Activated CD8-positive, alpha-beta T cell treated with anti-CD3 and anti-CD28 coated beads, Interleukin-2, amount 10 ng/mL, durations not matched to agents 7 days and 5 days (primary cell): ENCODE results near the gene BCAS1. TPM values are rescaled to one million over a fixed set of nuclear protein-coding genes. Genes with fewer than 3 reads are reported as not detected.

Experiments used
- ATAC-seq: fragments of 150-1000 bp; cut with Tn5 transposase; one replicate; pipeline ENCODE4 v1.10.0; 2021; ENCODE audit warnings: moderate library complexity
- CTCF ChIA-PET: fragments of 350-600 bp; sonication (Branson Sonifier 250); formaldehyde crosslinking; loops from one replicate; lab custom pipeline; 2021; ENCODE audit warnings: antibody characterized with exemption; lab: Charles Lee
- POLR2A ChIA-PET: fragments of 350-600 bp; sonication (Branson Sonifier 250); formaldehyde crosslinking; loops from one replicate; lab custom pipeline; 2021; ENCODE audit warnings: antibody characterized with exemption; lab: Charles Lee
- DNase-seq: peaks from one replicate; pipeline ENCODE4 v3.0.0-alpha.2; 2020
- H3K27ac Mint-ChIP-seq: one replicate; pipeline ENCODE4 v1.8.0; 2021; ENCODE audit warnings: mild to moderate bottlenecking, mixed read lengths
- H3K27me3 Mint-ChIP-seq: one replicate; pipeline ENCODE4 v1.8.0; 2021; ENCODE audit warnings: low read depth, mixed read lengths
- H3K36me3 Mint-ChIP-seq: one replicate; pipeline ENCODE4 v1.8.0; 2021; ENCODE audit warnings: low read depth, mixed read lengths
- H3K4me1 Mint-ChIP-seq: one replicate; pipeline ENCODE4 v1.8.0; 2021; ENCODE audit warnings: low read depth, mixed read lengths
- H3K4me3 Mint-ChIP-seq: one replicate; pipeline ENCODE4 v1.8.0; 2021; ENCODE audit warnings: mild to moderate bottlenecking, mixed read lengths
- H3K9me3 Mint-ChIP-seq: one replicate; pipeline ENCODE4 v1.8.0; 2022; ENCODE audit warnings: mixed read lengths; ENCODE audit not compliant: insufficient read depth
- total RNA-seq, 2 experiments: library from RNA; stranded (reverse); gene quantifications; one replicate each; pipeline ENCODE4 v1.2.3, GENCODE V29; 2021

The BCAS1 gene
- total RNA-seq, 2 experiments from 2014 or later, result not detected

- H3K4me1 Mint-ChIP-seq, result peaks cover 54% of the 10 kb centered on the region
- no peak overlapping the region for H3K27ac Mint-ChIP-seq
- DNase-seq (no peak), ATAC-seq (no peak)
- H3K27me3 Mint-ChIP-seq, result no peaks in the 10 kb centered on the region
- H3K4me3 Mint-ChIP-seq, result no peak overlapping the region
- H3K9me3 Mint-ChIP-seq, result no peaks in the 10 kb centered on the region
- H3K36me3 Mint-ChIP-seq, result peaks cover 4% of the 10 kb centered on the region
- POLR2A ChIA-PET, result no interaction called here
- CTCF ChIA-PET, result interaction anchor here (1.3 to 4.1 kb wide), 2 partner anchors 10 to 21 kb away, joined by 3 to 18 read pairs; no protein-coding TSS in a partner anchor
These were observed 165.2 kb downstream of the BCAS1 start for GRCh38 chr20:53905019-53905819.

DNA sequence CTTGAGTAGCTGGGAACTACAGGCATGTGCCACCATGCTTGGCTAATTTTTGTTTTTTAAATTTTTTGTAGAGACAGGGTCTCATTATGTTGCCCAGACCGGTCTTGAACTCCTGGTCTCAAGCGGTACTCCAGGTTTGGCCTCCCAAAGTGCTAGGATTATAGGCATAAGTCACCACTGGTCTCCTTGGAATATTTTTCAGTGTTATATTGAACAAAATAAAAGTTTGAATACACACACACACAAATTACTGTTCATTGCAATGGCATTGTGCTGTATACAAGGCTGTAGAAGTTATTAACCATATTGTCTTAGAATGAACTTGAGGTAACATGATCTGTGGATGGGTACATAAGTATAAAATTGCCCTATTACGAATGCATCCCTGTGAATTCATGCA lies 166.1 kb downstream of the BCAS1 start:
- Mint-ChIP-seq H3K36me3 (peaks cover 4% of the 10 kb centered on the region), H3K4me1 (peaks cover 63% of the 10 kb centered on the region), H3K9me3 (no peaks in the 10 kb centered on the region), H3K27ac (no peak overlapping the region), H3K4me3 (no peak overlapping the region), H3K27me3 (no peaks in the 10 kb centered on the region)
- DNase-seq, result no peak
- CTCF ChIA-PET, result interaction anchor here (1.3 to 4.1 kb wide), 2 partner anchors 11 to 34 kb away, joined by 6 to 18 read pairs; no protein-coding TSS in a partner anchor
- no peak for ATAC-seq
- POLR2A ChIA-PET, result no interaction called here

DNA sequence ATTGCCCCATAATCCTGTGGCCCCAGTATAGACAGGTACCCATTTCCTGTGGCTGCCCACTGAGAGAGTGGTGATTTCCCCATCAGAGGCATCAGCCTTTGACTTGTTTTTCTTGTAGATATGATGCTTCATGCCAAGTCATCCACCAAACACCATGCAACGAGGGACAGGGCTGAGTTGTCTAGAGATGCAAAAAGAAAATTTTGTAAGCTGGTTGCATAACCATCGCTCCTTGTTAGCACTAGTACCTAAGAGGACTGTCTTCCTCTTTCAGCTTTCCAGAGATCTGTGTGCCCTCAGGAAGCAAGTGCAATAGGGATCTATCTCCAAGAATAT lies 166.8 kb downstream of the BCAS1 start:
- ATAC-seq (no peak), DNase-seq (peak; percentile 43)
- H3K36me3 Mint-ChIP-seq, result peaks cover 4% of the 10 kb centered on the region
- H3K4me1 Mint-ChIP-seq, result peaks cover 65% of the 10 kb centered on the region
- H3K9me3 Mint-ChIP-seq, result no peaks in the 10 kb centered on the region
- H3K4me3 Mint-ChIP-seq, result no peak overlapping the region
- POLR2A ChIA-PET, result no interaction called here
- H3K27me3 Mint-ChIP-seq, result no peaks in the 10 kb centered on the region
- H3K27ac Mint-ChIP-seq, result peak overlapping the region; percentile 50
- CTCF ChIA-PET, result interaction anchor here (1.3 to 4.1 kb wide), 2 partner anchors 12 to 33 kb away, joined by 6 to 18 read pairs; no protein-coding TSS in a partner anchor

DNA sequence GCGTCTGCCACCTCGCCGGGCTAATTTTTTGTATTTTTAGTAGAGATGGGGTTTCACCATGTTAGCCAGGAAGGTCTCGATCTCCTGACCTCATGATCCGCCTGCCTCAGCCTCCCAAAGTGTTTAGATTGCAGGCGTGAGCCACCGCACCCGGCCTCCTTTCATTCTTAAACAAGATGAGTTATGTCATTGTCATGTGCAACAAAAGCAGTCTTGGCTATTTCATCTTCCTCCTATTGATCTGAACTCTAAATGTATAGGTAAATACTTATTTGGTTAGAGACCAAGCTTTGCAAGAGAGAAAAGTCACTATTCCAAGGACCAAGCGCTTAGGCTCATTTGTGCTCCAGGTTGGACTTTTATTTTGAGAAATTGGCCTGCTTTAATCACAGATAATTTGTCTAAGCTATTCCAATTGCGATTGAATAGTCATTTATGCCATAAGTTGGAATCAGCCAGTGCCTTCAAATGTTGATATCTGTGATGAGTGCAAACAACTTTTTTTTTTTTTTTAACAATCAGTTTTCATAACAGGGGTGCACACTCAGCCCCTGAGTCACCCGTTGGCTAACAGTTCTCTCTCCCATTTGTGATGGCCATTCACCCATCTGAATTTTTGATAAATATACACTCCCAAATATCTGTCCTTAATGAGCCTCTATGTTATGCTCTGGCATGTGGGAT lies 167.3 kb downstream of the BCAS1 start:
- ATAC-seq (no peak), DNase-seq (no peak)
- Mint-ChIP-seq H3K27me3 (no peaks in the 10 kb centered on the region), H3K4me3 (no peak overlapping the region), H3K4me1 (peaks cover 68% of the 10 kb centered on the region), H3K36me3 (peaks cover 4% of the 10 kb centered on the region), H3K9me3 (no peaks in the 10 kb centered on the region), H3K27ac (peak overlapping the region; percentile 50)
- ChIA-PET POLR2A (interaction anchor here (0.6 to 1.1 kb wide), 2 partner anchors 18 to 64 kb away, joined by 3 read pairs; no protein-coding TSS in a partner anchor), CTCF (interaction anchor here (1.3 to 4.1 kb wide), 2 partner anchors 12 to 33 kb away, joined by 6 to 18 read pairs; no protein-coding TSS in a partner anchor)

GRCh38 chr20:53901497-53902096 lies 168.8 kb downstream of the BCAS1 start:
- ChIA-PET POLR2A (interaction anchor here (0.7 to 1.1 kb wide), 2 partner anchors 17 to 45 kb away, joined by 3 read pairs; no protein-coding TSS in a partner anchor), CTCF (interaction anchor here (1.0 to 5.7 kb wide), 5 partner anchors 14 to 147 kb away, joined by 3 to 52 read pairs (median 3); no protein-coding TSS in a partner anchor)
- H3K27ac Mint-ChIP-seq, result no peak overlapping the region
- no peaks in the 10 kb centered on the region for H3K27me3 Mint-ChIP-seq
- no peaks in the 10 kb centered on the region for H3K9me3 Mint-ChIP-seq
- DNase-seq (no peak), ATAC-seq (no peak)
- peaks cover 69% of the 10 kb centered on the region for H3K4me1 Mint-ChIP-seq
- no peak overlapping the region for H3K4me3 Mint-ChIP-seq
- peaks cover 6% of the 10 kb centered on the region for H3K36me3 Mint-ChIP-seq

DNA sequence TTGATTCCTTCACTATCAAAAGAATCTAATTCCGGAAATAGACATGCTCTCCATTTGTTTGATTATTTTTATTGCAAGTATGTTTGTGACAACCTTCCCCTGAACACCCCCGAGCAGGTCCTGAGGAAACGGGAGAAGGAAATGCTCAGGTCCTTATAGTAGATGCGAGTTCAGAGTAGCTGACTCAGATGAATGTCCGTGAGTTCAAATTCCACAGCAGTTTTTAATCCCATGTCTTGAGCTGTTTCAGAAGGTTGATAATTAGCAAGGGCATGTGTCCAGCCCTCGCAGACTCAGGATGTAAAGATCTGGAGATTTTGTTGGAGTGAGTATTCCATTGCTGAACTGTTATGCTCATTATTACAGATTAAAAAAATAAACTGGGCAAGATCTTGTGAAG lies 169.3 kb downstream of the BCAS1 start:
- DNase-seq, result no peak
- peaks cover 6% of the 10 kb centered on the region for H3K36me3 Mint-ChIP-seq
- no peak for ATAC-seq
- POLR2A ChIA-PET, result interaction anchor here (0.7 to 2.7 kb wide), 2 partner anchors 16 to 45 kb away, joined by 3 to 22 read pairs; no protein-coding TSS in a partner anchor
- no peak overlapping the region for H3K27ac Mint-ChIP-seq
- no peaks in the 10 kb centered on the region for H3K9me3 Mint-ChIP-seq
- CTCF ChIA-PET, result interaction anchor here (1.6 to 5.7 kb wide), 5 partner anchors 15 to 146 kb away, joined by 3 to 52 read pairs (median 19); no protein-coding TSS in a partner anchor
- H3K4me3 Mint-ChIP-seq, result no peak overlapping the region
- H3K27me3 Mint-ChIP-seq, result no peaks in the 10 kb centered on the region
- H3K4me1 Mint-ChIP-seq, result peaks cover 72% of the 10 kb centered on the region

- CTCF ChIA-PET, result interaction anchor here (0.7 to 5.7 kb wide), 9 partner anchors 8 to 149 kb away, joined by 3 to 52 read pairs (median 5); no protein-coding TSS in a partner anchor
- Mint-ChIP-seq H3K9me3 (no peaks in the 10 kb centered on the region), H3K27ac (peak overlapping the region; percentile 10), H3K36me3 (peaks cover 6% of the 10 kb centered on the region), H3K4me3 (no peak overlapping the region), H3K27me3 (no peaks in the 10 kb centered on the region), H3K4me1 (peaks cover 72% of the 10 kb centered on the region)
- no peak for ATAC-seq
- POLR2A ChIA-PET, result interaction anchor here (1.0 to 2.7 kb wide), 2 partner anchors 15 to 16 kb away, joined by 3 to 22 read pairs; no protein-coding TSS in a partner anchor
- no peak for DNase-seq
These were observed 169.9 kb downstream of the BCAS1 start for GRCh38 chr20:53900380-53900999.

- DNase-seq (peak; percentile 89), ATAC-seq (peak; percentile 95)
- peak overlapping the region; percentile 92 for H3K27ac Mint-ChIP-seq
- H3K27me3 Mint-ChIP-seq, result no peaks in the 10 kb centered on the region
- no peaks in the 10 kb centered on the region for H3K9me3 Mint-ChIP-seq
- H3K36me3 Mint-ChIP-seq, result peaks cover 6% of the 10 kb centered on the region
- peak overlapping the region; percentile 35 for H3K4me3 Mint-ChIP-seq
- ChIA-PET CTCF (interaction anchor here (0.8 to 5.7 kb wide), 14 partner anchors 9 to 192 kb away, joined by 3 to 52 read pairs (median 6); no protein-coding TSS in a partner anchor), POLR2A (interaction anchor here (1.0 to 2.7 kb wide), 5 partner anchors 14 to 60 kb away, joined by 3 to 22 read pairs (median 4); no protein-coding TSS in a partner anchor)
- H3K4me1 Mint-ChIP-seq, result peaks cover 79% of the 10 kb centered on the region
These were observed 170.8 kb downstream of the BCAS1 start for GRCh38 chr20:53899351-53900167.

GRCh38 chr20:53898556-53898931 lies 171.8 kb downstream of the BCAS1 start:
- ChIA-PET POLR2A (interaction anchor here (1.3 to 2.7 kb wide), 3 partner anchors 13 to 59 kb away, joined by 4 to 22 read pairs (median 10); no protein-coding TSS in a partner anchor), CTCF (interaction anchor here (1.2 to 5.7 kb wide), 9 partner anchors 11 to 191 kb away, joined by 4 to 52 read pairs (median 11); no protein-coding TSS in a partner anchor)
- no peaks in the 10 kb centered on the region for H3K27me3 Mint-ChIP-seq
- peaks cover 4% of the 10 kb centered on the region for H3K36me3 Mint-ChIP-seq
- no peaks in the 10 kb centered on the region for H3K9me3 Mint-ChIP-seq
- DNase-seq (no peak), ATAC-seq (no peak)
- no peak overlapping the region for H3K4me3 Mint-ChIP-seq
- H3K27ac Mint-ChIP-seq, result peak overlapping the region; percentile 92
- peaks cover 83% of the 10 kb centered on the region for H3K4me1 Mint-ChIP-seq
